Stimulated activated CD8-positive, alpha-beta memory T cell treated with anti-CD3 and anti-CD28 coated beads, Interleukin-15, amount 100 ng/mL, for 48 hours (primary cell): ENCODE results near the gene DLG1.

Experiments
- DNase-seq, 2 donors: peaks; one replicate each; pipeline ENCODE4 v3.0.0-alpha.2; 2020; ENCODE audit warnings: low read depth in 2 of 2

The DLG1 gene

GRCh38 chr3:197030379-197031314 is 267.8 kb downstream of the DLG1 start:
- DNase-seq: no peak

GRCh38 chr3:197029511-197030167 is 268.8 kb downstream of the DLG1 start, which contains the start of gene MELTF:
Gene MELTF, minus strand, starts transcription at chr3:197029817. Its CDS starts 115 bp downstream, at chr3:197029702.
- DNase-seq: peak; percentile 55 to 62

- DNase-seq: no peak
Observed at GRCh38 chr3:197028728-197029510, 269.5 kb downstream of the DLG1 start.

- no peak for DNase-seq
Observed at GRCh38 chr3:197027896-197028727, 270.3 kb downstream of the DLG1 start.

- no peak for DNase-seq
Observed at GRCh38 chr3:197027151-197027895, 271.1 kb downstream of the DLG1 start.

- DNase-seq: no peak
Observed at GRCh38 chr3:197026481-197026866, 271.9 kb downstream of the DLG1 start.

GRCh38 chr3:197025736-197026480 is 272.5 kb downstream of the DLG1 start:
- DNase-seq: no peak

GRCh38 chr3:197024881-197025735 is 273.3 kb downstream of the DLG1 start:
- DNase-seq: no peak

- no peak for DNase-seq
Observed at GRCh38 chr3:197023998-197024651, 274.3 kb downstream of the DLG1 start.

- DNase-seq: no peak
Observed at GRCh38 chr3:197023241-197023997, 275.0 kb downstream of the DLG1 start.

GRCh38 chr3:197022405-197023231 is 275.8 kb downstream of the DLG1 start:
- DNase-seq: no peak

- DNase-seq: no peak
Observed at GRCh38 chr3:197021729-197022404, 276.5 kb downstream of the DLG1 start.

- DNase-seq: no peak
Observed at GRCh38 chr3:197021231-197021630, 277.2 kb downstream of the DLG1 start.

GRCh38 chr3:197019535-197019934 is 278.9 kb downstream of the DLG1 start:
- no peak for DNase-seq

- no peak for DNase-seq
Observed at GRCh38 chr3:197019021-197019420, 279.4 kb downstream of the DLG1 start.

- no peak for DNase-seq
Observed at GRCh38 chr3:197017003-197017402, 281.4 kb downstream of the DLG1 start.
